Stimulated activated CD4-positive, alpha-beta T cell treated with anti-CD3 and anti-CD28 coated beads, Interleukin-12 subunit alpha, Interleukin-12 subunit beta, amount 100 ng/mL, for 48 hours (primary cell): ENCODE results near the gene CD72.

Experiments
- DNase-seq, 3 donors: peaks; one replicate each; pipeline ENCODE4 v3.0.0-alpha.2; 2020; ENCODE audit warnings: low read depth in 2 of 3, low spot score in 1 of 3

Gene CD72, protein sequence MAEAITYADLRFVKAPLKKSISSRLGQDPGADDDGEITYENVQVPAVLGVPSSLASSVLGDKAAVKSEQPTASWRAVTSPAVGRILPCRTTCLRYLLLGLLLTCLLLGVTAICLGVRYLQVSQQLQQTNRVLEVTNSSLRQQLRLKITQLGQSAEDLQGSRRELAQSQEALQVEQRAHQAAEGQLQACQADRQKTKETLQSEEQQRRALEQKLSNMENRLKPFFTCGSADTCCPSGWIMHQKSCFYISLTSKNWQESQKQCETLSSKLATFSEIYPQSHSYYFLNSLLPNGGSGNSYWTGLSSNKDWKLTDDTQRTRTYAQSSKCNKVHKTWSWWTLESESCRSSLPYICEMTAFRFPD

DNA sequence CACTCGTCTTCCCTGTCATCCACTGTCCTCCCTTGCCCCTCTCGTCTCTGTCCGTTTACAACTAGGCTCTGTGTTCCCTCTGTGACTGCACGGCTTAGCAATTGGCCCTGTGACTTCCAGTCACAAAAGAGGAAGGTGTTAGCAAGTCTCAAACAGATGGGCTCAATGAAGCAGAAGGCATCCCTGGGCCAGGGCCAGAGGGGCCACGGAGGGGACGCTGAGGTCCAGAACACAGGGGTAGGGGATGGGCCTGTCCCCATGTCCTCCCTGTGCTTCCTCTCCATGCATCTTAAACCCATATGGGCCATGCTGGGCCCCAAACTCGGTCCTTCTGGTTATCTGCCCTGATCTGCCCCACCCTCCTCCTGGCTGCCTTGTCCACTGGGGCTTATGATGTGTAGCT, at the start of gene CD72:
Gene CD72 (minus strand): TSS at position 89 of the 403 bp plus-strand sequence. CDS start 110 bp downstream, outside the sequence.
- no peak for DNase-seq

DNA sequence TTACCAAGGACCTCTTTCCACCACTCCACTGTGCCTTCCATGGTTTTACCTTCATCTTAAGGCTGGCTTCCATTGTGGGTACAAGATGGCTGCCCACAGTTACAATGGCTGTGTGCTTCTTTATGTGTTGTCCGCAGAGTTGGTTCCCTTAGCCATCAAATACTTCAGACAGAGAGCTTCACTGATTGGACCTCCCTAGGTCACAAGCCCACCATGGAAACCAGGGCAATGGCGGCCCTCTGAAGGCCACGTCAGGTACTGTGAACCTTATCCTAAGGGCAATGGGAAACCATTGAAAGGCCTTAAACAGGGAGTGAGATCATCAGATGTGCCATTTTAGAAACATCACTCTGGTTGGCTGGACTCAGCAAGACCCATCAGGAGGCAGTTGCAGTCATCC, 49.7 kb upstream of the CD72 start:
- DNase-seq, result no peak

DNA sequence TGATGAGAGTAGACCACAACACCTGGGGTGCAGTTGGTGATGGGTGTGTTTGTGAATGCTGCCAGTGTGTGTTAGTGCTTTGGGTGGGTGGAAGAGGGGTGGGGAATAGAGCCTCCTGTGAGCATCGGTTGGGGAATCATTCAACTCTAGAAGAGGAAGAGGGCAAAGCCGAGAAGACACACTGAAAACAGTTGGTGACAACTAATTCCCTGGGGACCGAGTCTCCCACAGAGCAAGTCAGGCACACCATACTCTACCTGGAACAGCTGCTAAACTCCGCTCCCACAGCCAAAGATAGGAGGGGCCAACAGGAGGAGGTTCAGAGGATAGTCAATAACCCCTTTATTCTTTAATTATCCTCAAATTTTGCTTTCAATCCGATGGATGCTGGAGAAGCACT, 48.3 kb upstream of the CD72 start:
- no peak for DNase-seq

DNA sequence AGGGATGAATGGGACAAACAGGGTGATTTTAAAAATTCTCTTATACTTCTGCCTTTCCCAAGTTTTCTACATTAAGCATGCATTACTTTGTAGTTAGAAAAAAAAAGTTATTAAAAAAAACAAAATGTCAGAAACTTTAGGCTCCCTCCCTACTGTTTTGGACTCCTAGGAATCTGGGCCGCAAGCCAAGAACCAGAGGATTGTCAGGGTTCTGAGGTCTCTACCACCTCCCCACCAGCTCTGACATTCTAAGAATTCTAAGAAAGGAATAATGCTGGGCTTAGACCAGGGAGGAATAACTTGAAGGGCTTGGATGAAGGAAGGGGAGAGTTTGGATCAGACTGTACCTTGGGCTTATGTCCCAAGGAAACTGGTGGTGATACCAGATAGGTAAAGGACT, 47.8 kb upstream of the CD72 start:
- no peak for DNase-seq

DNA sequence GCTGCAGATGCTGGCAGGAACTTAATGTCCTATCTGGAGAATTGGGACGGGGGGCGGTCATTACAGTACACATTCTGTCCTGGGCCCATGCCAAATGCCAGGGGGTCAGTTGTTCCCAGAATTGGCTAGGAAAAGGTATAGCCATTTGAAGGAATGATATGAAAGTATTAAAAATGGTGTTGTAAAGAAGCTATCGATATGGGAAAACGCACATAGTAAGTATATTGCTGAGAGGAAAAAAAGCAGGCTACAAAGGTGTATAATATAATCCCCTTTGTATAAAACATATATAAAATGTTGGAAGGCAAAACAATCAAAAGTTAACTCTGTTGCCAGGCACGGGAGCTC, 47.2 kb upstream of the CD72 start:
- DNase-seq, result no peak

DNA sequence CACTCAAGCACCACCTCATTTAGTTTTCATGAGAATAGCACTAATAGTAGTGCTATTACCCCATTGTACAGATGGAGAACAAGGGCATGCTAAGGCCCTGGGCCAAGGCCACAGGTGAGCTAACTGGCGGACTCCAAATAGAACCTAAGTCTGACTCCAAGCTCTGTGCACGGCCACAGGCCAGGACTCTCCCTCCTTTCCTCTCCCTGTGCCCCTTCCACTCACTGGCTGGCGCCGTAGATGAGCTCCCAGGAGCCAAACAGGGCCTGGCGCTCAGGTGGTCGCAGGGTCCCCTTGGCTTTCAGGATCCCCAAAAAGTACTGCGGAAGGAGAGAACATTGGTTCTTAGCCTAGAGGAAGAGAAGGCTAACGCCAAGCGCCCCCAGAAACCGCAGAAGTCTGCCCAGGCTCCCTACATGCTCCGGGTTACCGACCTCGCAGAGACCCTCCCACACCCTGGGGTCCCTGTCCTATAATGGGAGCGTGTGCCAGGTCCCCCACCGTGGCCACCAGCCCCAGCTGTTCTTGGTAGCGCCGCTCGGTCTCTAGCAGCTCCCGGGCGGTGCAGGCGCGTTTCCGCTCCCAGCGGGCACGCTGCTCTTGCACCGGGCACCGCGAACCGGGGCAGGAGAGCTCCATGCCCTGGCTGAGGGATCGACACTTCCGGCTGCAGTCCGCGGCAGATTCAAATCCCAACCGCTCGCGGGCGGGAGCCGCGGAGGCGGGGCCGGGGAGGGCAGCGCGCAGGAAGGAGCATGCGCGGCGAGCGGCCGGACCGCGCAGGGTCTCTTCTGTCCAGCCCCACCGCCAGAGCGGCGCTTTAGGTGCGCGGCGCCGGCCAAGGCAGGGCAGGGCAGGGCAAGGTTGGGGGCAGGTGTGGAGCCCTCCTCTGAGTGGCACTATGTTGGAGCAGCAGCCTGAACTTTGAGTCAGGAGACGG, 46.6 kb upstream of the CD72 start, which contains the start of gene ARHGEF39:
Gene ARHGEF39 (minus strand): TSS at position 665 of the 940 bp plus-strand sequence. CDS start 26 bp downstream, at position 639.
- DNase-seq, result peak; percentile 57 to 77 (median 62)

DNA sequence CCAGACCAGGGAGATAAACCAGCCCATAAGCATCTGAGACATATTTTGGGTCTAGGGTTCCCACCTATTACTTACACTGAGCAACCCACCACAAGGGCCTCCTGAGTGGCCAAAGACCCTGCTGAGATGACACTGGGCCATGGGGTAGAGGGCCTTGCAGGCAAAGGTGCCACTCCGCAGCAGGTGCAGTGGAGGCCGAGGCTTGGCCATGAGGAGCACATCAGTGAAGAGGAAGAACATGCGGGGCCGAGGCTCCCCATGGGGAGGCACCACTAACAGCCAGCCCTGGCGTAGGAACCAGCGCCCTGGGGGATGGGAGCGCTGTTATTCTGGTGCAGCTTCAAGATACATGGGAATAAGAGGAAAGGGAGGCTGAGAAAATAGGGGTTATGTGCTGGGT, 44.2 kb upstream of the CD72 start:
- DNase-seq, result no peak

DNA sequence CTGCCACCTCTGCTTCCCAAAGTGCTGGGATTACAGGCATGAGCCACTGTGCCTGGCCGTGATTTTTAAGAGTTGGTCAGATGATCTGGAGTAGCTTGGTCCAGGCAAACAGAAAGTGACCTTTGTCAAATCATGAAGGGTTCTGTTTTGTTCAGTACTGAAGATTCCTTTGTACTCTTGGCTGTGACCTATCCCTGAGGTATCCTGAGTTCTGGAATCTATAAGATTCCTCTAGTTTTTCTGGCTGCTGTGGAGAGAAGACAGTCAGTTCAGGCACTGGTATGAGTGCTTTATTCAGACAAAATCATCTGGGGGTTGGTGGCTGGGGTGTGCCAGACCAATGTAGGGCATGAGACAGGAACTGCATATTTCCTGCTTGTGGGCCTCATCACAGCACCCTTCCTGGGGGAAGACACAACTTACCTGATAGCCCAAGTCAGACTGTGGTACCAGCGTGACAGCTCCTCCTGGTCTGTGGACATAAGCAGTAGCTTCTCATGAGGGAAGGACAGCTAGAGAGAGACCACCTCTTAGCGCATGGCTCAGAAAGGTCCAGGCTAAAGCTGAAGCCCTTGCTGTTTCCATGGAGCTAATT, 43.6 kb upstream of the CD72 start:
- DNase-seq, result no peak

DNA sequence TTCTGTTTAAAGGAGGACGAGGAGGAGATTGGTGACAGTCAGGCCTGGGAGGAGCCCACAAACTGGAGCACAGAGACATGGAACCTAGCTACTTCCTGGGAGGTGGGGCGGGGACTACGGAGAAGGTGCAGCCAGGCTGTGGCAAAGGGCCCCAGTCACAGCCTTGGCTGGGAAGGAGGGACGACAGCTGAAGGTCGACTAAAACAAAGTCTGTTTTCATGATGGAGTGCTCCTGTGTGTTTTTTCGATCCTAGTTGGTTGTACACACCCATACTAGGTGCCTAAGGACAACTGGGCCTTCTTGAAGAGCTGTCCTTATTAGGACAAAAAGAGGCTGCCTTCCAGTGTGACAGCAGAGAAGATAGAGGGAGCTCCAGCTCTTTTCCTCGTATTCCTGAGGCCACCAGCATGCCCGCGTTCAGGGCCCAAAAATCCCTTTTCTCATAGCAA, 42.8 kb upstream of the CD72 start:
- DNase-seq, result no peak

DNA sequence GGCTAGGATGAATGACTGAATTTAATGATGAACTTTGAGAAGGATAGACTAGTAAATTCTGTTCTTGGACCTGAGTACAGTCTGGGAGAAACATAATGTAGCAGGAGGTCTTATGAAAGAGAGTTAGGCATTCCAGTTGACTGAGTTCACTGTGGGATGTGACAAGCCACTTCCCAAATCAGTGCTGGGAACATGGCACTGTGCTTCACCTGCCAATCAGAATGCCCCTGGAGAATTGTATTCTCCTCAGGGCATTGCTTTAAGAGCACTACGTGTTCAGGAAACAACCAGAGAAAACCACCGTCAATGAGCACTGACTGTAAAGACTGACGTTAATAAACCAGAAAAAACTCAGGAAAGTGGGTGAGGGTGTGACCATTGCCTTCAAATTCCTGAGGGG, 41.1 kb upstream of the CD72 start:
- DNase-seq, result no peak

DNA sequence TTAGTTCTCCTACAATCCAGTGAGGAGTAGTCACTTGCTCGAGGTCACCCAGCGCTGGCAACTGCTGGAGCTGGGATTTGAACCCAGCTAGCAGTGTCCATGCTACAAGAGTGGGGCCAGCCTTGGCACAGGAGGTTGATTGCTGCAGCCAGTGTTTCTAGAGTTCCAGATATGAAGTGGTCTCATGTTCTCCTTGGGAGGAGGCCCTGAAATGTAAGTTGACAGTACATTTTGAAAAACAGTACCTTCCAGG, 40.7 kb upstream of the CD72 start:
- DNase-seq, result no peak

DNA sequence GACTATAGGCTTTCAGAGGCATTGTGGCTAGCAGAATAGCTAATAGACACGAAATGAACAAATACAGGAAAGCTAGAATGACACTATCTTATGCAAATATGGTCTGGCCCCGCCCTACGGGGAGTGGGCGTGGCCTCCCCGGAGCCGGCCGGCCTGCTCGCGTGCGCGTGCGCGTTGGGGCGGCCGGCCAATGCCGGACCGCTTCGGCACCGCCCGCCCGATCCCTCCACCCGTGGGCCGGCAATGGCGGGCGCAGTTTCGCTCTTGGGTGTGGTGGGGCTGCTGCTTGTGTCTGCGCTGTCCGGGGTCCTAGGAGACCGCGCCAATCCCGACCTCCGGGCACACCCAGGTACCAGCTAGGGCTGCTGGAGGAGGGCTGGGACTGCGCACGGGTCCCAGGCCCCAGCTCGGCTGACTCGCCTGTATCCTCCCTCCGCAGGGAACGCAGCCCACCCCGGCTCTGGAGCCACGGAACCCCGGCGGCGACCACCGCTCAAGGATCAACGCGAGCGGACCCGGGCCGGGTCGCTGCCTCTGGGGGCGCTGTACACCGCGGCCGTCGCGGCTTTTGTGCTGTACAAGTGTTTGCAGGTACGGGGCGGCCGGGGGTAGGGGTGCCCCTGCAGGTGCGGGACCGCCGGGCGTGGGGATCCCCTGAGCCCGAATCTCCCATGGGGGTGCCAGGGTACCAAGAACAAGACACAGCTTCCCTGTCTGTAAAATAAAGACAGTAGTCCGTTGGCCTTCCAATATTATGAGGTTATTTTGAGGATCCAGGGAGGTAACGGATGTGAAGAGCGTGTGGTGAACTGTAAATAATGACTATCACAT, 40.1 kb upstream of the CD72 start, which contains the start of gene CCDC107:
Gene CCDC107 (plus strand): TSS at position 156 of the 831 bp plus-strand sequence. CDS start 88 bp downstream, at position 244.
- DNase-seq, result peak; percentile 56 to 77 (median 68)

DNA sequence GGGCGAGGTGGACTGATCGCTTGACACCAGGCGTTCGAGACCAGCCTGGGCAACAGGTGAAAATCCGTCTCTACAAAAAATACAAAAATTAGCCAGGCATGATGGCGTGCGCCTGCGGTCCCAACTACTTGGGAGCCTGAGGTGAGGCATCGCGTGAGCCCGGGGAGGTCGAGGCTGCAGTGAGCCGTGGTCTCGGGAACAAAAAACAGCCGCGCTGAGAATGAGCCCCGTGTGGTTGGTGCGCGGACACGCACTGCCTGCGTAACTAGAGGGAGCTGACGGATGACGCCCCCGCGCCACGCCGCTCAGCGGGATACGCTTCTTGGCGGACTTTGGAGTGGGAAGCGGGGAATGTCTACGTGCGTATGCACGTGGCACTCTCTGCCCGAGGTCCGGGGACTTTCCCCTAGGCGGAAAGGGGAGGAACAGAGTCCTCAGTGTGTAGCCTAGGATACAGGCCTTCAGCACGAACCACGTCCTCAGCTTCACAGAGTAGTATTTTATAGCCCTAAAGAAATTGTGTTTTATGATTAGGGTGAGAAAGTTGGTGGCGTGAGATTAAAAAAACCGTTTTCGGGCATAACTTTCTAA, 39.4 kb upstream of the CD72 start, which contains the start of gene RMRP:
Gene RMRP (minus strand): TSS at position 474 of the 591 bp plus-strand sequence.
- DNase-seq, result peak; percentile 92 to 97 (median 97)

DNA sequence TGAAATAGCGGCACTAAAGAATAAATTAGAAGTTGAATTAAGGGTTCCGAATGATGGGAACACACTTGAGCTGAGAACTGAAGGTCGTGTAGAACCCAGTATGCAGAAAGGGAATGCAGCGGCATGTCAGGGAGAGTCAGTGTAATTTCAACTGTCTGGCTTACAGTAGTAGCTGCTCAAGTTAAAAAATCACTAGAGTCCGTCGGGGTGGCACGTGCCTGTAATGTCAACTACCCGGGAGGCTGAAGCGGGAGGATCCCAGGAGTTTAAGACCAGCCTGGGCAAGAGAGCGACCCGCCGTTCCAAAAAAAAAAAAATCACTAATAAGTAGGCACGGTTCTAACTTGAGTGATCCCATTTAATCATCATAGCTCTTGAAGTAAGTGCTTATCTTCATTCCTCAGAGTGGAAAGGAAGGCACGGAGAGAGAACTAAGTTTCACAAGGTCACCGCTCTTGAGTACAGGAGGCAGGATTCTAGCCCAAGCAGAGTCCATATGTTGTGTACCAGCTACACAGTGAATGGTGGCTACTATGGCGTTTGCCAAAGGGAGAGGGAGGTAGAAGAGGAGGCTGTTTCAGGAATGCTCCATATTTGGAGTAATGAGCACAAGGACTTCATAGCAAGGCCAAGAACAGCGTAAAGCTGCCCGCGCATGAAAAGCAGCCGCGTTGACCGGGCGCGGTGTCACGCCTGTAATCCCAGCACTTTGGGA, 38.8 kb upstream of the CD72 start:
- no peak for DNase-seq

DNA sequence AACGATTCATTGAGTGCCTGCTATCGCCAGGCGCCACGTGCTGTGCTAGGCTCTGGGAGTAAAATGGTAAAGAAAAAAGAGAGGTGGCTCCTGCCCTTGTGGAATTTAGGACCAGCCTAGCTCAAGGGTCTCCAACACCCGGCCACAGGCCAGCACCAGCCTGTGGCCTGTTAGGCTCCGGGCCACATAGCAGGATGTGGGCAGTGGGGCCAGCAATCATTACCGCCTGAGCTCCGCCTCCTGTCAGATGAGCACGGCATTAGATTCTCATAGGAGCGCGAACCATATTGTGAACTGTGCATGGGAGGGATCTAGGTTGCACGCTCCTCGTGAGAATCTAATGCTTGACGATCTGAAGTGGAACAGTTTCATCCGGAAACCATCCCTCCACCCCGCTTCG, 38.1 kb upstream of the CD72 start:
- DNase-seq, result no peak

DNA sequence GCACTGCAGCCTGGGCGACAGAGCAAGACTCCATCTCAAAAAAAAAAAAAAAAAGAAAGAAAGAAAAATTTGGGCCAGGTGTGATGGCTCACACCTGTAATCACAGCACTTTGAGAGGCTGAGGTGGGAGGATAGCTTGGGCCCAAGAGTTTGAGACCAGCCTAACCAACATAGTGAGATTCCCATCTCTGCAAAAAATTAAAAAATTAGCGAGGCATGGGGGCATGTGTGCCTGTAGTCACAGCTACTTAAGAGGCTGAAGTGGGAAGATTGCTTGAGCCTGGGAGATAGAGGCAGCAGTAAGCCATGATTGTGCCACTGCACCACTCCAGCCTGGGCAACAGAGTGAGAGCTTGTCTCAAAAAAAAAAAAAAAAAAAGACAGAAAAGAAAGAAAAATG, 35.4 kb upstream of the CD72 start:
- no peak for DNase-seq

DNA sequence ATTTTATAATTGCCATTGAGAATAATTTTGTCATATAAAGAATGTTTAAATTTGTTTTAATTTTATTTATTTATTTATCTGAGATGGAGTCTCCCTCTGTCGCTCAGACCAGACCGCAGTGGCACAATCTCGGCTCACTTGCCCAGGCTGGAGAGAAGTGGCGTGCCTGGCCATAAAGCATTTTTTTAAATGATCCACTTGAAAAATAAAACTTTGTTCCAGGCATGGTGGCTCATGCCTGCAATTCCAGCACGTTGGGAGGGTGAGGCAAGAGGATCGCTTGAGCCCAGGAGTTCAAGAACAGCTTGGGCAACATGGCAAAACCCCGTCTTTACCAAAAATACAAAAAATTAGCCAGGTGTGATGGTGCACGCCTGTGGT, 34.6 kb upstream of the CD72 start:
- DNase-seq, result no peak

DNA sequence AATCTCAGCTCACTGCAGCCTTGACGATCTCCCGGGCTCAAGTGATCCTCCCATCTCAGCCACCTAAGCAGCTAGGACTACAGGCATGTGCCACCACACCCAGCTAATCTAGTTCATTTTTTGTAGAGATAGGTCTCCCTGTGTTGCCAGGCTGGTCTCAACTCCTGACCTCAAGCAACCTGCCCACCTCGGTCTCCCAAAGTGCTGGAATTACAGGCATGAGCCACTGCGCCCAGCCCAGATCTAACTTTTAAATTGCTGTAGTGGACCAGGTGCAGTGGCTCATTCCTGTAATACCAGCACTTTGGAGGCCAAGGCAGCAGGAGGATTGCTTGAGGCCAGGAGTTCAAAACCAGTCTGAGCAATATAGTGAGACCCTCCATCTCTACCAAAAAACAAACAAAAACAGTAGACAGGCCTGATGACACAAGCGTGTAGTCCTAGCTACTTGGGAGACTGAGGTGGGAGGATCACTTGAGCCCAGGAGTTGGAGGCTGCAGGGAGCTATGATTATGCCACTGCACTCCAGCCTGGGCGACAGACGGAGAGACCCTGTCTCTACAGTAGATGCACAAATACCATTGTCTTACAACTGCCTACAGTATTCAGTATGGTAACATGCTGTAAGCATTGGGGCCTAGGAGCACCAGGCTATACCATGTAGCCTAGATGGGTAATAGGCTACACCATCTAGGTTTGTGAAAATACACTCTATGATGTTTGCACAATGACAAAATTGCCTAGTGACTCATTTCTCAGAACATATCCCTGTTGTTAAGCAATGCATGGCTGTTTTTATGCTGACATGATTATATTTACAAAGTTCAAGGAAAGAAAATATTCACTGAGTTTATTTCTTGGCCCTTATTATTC, 34.0 kb upstream of the CD72 start:
- DNase-seq, result no peak
